AG04450 (cell line): ENCODE measurements around the gene GNB4. TPM values are rescaled to one million over a fixed set of nuclear protein-coding genes. Genes with fewer than 3 reads are reported as not detected.

ENCODE experiments used
- CTCF ChIA-PET: fragments of 300-600, 350-600 bp; formaldehyde crosslinking; extraction: SDS; loops from one replicate; lab custom pipeline; 2022; ENCODE audit warnings: antibody characterized with exemption, inconsistent platforms; lab: Charles Lee
- POLR2A ChIA-PET: fragments of 350-600 bp; formaldehyde crosslinking; extraction: SDS; loops from one replicate; lab custom pipeline; 2021; ENCODE audit warnings: antibody characterized with exemption, inconsistent platforms; lab: Yijun Ruan, JAX
- DNase-seq: peaks from one replicate; pipeline ENCODE4 v3.0.0-alpha.2; 2011; ENCODE audit warnings: low read depth, low spot score
- H3K27ac ChIP-seq: one replicate; pipeline ENCODE4 v1.5.1; 2012; ENCODE audit warnings: low read depth, low read length, control low read depth
- H3K27me3 ChIP-seq: one replicate; pipeline ENCODE4 v1.6.0; 2012; ENCODE audit warnings: low read length; ENCODE audit not compliant: control insufficient read depth, insufficient read depth
- H3K4me3 ChIP-seq: 2 replicates; pipeline ENCODE4 v1.5.1; 2011; ENCODE audit warnings: mild to moderate bottlenecking, low read depth, low read length, control low read depth
- H3K9me3 ChIP-seq: 2 replicates; pipeline ENCODE4 v1.5.1; 2012; ENCODE audit warnings: low read length; ENCODE audit not compliant: control insufficient read depth, insufficient read depth
- polyA plus RNA-seq: library from polyadenylated mRNA; depleted of rRNA; stranded (reverse); fragments of >200 nt; gene quantifications from 2 replicates; pipeline ENCODE4 v1.2.3, GENCODE V29; 2011
- TF ChIP-seq, protein P1 (sequence below): IDR thresholded peaks from 2 replicates; pipeline ENCODE4 v1.5.1; 2011; ENCODE audit warnings: low read depth, low read length, control low read depth, inconsistent platforms

The GNB4 gene
- polyA plus RNA-seq, 1 experiment = 88.5 TPM

DNA sequence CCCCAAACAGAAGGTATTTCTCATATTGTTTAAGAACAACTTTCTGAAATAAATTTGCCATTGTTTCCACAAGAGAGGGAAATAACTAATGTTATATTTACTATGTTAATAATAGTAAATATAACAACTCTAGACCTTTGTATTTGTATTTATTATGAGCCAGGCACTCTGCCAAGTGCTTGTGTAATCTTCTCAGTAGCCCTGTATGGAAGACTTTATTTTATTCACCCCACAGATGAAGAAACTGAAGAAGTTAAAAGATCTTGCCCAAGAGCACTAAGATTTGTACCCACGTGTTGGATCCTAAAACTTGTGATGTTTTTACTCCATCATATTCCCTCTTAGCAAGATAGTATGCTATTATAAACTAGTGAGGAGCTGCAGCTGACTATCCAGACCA is 12.0 kb upstream of the GNB4 start:
- POLR2A ChIA-PET = no interaction called here
- Histone ChIP-seq H3K27ac (no peak overlapping the region), H3K9me3 (no peaks in the 10 kb centered on the region), H3K27me3 (no peaks in the 10 kb centered on the region), H3K4me3 (no peak overlapping the region)
- CTCF ChIA-PET = no interaction called here
- no peak for DNase-seq
- TF ChIP-seq, protein P1, sequence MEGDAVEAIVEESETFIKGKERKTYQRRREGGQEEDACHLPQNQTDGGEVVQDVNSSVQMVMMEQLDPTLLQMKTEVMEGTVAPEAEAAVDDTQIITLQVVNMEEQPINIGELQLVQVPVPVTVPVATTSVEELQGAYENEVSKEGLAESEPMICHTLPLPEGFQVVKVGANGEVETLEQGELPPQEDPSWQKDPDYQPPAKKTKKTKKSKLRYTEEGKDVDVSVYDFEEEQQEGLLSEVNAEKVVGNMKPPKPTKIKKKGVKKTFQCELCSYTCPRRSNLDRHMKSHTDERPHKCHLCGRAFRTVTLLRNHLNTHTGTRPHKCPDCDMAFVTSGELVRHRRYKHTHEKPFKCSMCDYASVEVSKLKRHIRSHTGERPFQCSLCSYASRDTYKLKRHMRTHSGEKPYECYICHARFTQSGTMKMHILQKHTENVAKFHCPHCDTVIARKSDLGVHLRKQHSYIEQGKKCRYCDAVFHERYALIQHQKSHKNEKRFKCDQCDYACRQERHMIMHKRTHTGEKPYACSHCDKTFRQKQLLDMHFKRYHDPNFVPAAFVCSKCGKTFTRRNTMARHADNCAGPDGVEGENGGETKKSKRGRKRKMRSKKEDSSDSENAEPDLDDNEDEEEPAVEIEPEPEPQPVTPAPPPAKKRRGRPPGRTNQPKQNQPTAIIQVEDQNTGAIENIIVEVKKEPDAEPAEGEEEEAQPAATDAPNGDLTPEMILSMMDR = no peak

DNA sequence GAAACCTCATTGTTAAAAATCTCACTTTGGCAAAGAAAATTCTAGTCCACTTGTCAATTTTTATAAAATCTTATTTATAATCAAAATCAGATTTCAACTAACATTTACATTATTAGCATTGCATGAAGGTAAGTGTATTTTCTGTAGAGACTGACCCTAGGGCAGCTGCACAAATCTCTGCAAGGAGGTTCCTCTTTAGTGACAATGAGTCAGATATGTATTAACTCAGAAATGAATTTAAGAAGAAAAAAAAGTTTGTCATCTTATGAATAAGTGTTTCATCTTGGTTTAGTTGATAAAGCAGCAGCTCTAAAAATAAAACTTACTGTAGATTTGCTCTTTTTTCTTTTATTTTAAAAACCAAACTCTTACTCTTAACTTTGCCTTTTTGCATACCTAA is 9.0 kb upstream of the GNB4 start:
- Histone ChIP-seq H3K27ac (no peak overlapping the region), H3K4me3 (no peak overlapping the region), H3K9me3 (no peaks in the 10 kb centered on the region), H3K27me3 (no peaks in the 10 kb centered on the region)
- POLR2A ChIA-PET = no interaction called here
- TF ChIP-seq, protein P1 = no peak
- DNase-seq = no peak
- CTCF ChIA-PET = no interaction called here

DNA sequence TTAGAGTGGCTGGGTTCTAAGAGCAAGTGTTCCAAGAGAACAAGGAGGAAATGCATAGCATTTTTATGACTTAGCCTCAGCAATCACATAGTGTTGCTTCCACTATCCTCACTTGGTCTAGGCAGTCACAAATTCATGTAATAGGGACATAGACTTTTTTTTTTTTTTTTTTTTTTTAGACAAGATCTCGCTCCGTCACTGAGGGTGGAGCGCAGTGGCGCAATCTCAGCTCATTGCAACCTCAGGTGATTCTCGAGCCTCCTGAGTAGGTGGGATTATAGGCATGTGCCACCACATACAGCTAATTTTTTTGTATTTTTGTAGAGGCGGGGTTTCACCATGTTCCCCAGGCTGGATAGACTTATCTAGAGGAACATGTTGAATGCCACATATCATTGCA is 4.7 kb upstream of the GNB4 start:
- CTCF ChIA-PET = no interaction called here
- POLR2A ChIA-PET = no interaction called here
- DNase-seq = no peak
- Histone ChIP-seq H3K27ac (no peak overlapping the region), H3K4me3 (no peak overlapping the region), H3K9me3 (no peaks in the 10 kb centered on the region), H3K27me3 (no peaks in the 10 kb centered on the region)
- TF ChIP-seq, protein P1 = no peak

DNA sequence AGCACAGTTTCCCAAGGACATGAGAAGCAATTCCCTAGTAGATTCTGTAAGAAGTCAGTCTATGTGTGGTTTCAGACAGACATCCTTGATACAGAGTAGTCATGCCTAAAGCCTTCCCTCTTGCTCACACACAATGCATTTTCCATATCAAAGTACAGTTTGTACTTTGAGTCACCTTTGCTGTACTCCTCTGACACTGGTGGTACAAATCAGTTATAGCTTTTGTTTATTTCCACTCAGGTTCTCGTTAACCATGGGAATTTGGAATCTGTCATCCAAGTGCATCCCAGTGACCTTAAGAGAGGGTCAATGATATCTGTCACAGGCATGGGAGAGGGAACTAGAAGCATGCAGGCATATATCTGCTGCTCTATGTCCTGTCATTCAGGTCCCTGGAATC is 3.6 kb upstream of the GNB4 start:
- no peak overlapping the region for H3K27ac ChIP-seq
- DNase-seq = no peak
- H3K4me3 ChIP-seq = no peak overlapping the region
- H3K27me3 ChIP-seq = no peaks in the 10 kb centered on the region
- TF ChIP-seq, protein P1 = no peak
- POLR2A ChIA-PET = interaction anchor here (0.6 kb wide), 1 partner anchor 159 kb away, joined by 4 read pairs; no protein-coding TSS in a partner anchor
- CTCF ChIA-PET = no interaction called here
- H3K9me3 ChIP-seq = no peaks in the 10 kb centered on the region

DNA sequence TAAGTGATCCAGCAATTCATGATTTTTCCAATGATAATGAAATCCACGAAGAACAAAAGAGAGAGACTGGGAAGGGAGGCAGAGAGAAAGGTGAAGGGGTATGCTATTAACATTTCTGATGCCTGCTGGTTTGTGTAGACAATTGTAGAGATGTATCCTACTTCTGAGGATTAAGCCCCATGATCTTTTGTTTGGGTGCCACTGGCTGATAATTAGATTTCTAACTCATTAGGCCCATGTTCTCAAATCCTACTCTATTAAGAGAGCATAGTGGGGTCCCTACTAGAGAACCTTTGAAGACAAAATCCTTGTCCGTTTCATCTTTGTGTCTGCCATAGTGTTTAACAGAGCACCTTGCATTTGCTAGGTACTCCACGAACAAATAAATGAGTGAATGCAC is 2.7 kb upstream of the GNB4 start:
- POLR2A ChIA-PET = no interaction called here

More for the DNA sequence above, 2.7 kb upstream of the GNB4 start:
- no peak for DNase-seq
- Histone ChIP-seq H3K27ac (no peak overlapping the region), H3K4me3 (no peak overlapping the region), H3K27me3 (no peaks in the 10 kb centered on the region), H3K9me3 (no peaks in the 10 kb centered on the region)
- CTCF ChIA-PET = no interaction called here
- TF ChIP-seq, protein P1 = no peak
